GM10266 (cell line): ENCODE data around the gene MEIKIN.
"Not testable (repeated sequence)": the region's sequence is repeated elsewhere in the genome, so short reads cannot be mapped to it uniquely, and the experiment has no call there.

Experiments
- DNase-seq: peaks from one replicate; pipeline ENCODE4 v3.0.0; 2012; ENCODE audit errors: extremely low spot score
- TF ChIP-seq, protein P1 (sequence below): IDR thresholded peaks from 2 replicates; pipeline ENCODE4 v1.5.1; 2012; ENCODE audit warnings: mild to moderate bottlenecking, low read depth; ENCODE audit not compliant: control insufficient read depth, insufficient read depth; ENCODE audit errors: missing control alignments

Gene MEIKIN

DNA sequence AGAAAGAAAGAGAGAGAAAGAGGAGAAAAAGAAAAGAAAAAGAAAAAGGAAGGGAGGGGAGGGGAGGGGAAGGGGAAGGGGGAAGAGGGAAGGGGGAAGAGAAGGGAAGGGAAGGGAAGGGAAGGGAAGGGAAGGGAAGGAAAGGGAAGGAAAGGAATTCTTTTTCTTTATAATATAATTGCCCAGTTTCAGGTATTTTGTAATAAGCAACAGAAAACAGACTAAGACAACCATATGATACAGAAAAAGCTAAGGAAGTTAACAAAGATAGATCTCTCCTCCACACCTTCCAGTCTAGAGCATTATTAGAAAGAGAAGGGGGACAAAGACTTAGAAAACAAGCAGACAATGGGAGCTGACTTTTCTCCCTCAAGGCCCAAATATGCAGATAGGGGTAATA lies 31.0 kb downstream of the MEIKIN start:
- DNase-seq, result no peak
- TF ChIP-seq, protein P1, sequence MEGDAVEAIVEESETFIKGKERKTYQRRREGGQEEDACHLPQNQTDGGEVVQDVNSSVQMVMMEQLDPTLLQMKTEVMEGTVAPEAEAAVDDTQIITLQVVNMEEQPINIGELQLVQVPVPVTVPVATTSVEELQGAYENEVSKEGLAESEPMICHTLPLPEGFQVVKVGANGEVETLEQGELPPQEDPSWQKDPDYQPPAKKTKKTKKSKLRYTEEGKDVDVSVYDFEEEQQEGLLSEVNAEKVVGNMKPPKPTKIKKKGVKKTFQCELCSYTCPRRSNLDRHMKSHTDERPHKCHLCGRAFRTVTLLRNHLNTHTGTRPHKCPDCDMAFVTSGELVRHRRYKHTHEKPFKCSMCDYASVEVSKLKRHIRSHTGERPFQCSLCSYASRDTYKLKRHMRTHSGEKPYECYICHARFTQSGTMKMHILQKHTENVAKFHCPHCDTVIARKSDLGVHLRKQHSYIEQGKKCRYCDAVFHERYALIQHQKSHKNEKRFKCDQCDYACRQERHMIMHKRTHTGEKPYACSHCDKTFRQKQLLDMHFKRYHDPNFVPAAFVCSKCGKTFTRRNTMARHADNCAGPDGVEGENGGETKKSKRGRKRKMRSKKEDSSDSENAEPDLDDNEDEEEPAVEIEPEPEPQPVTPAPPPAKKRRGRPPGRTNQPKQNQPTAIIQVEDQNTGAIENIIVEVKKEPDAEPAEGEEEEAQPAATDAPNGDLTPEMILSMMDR, result no peak

DNA sequence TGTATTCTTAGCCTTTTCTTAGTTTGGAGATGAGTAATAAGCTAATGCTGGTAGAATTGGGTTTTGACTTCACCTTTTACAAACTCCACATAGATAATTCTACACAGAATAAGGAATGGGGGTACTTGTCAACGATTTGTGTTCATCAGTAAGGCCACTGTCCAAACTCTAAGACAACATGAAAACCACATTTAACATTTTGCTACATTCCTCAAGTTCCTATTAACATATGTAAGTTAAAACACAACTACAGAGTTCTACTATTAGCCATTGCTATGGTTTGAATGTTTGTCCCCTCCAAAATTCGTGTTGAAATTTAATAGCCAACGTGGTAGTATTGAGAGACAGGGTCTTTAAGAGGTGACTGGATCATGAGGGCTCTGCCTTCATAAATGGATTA lies 31.9 kb downstream of the MEIKIN start:
- DNase-seq, result no peak
- TF ChIP-seq, protein P1, result no peak

DNA sequence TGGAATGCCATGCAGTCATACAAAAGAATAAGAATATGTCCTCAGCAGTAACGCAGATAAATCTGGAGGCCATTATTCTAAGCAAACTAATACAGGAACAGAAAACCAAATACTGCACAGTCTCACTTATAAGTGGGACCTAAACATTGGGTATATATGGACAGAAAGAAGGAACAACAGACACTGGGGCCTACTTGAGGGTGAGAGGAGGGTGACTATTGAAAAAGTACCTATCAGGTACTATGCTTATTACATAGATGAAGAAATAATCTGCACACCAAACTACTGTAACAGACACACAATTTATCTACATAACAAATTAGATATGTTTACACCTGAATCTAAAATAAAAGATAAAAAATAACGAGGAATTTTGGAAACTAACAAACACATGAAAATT lies 38.8 kb downstream of the MEIKIN start:
- TF ChIP-seq, protein P1, result no peak

DNA sequence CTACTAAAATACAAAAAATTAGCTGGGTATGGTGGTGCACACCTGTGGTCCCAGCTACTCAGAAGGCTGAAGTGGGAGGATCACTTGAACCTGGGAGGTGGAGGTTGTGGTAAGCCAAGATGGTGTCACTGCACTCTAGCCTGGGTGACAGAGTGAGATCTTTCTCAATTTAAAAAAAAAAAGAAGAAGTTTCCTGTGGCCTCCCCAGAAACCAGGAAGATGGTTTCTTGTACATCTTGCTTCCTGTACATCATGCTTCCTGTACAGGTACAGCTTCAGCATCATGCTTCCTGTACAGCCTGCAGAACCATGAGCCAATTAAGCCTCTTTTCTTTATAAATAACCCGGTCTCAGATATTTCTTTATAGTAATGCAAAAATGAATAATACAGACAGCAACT lies 43.2 kb downstream of the MEIKIN start:
- not testable (repeated sequence) for DNase-seq

More for the DNA sequence above, 38.8 kb downstream of the MEIKIN start:
- no peak for DNase-seq

DNA sequence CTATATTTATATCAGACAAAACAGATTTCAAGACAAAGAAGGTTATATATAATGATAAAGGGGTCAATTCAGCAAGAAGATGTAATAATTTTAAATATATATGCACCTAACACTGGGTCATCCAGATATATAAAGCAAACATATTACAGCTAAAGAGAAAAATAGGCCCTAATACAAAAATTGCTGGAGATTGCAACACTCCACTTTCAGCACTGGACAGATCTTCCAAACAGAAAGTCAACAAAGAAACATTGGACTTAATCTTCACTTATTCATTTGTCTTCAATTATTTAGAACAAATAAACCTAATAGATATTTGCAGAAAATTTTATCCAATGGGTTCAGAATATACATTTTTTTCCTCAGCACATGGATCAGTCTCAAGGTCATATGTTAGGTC lies 45.8 kb downstream of the MEIKIN start:
- no peak for DNase-seq
- TF ChIP-seq, protein P1, result no peak

DNA sequence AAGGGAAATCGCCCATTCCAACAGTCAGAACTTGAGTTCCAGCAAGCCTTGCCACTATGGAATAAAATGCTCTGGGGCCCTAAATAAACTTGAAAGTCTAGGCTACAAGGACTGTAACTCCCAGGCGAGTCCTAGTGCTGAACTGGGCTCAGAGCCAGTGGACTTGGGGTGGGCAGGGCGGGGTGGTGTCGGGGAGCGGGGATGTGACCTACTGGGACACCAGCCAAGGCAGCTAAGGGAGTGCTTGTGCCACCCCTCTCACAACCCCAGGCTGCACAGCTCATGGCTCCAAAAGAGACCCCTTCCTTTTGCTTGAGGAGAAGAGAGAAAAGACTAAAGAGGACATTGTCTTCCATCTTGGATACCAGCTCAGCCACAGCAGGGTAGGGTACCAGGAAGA lies 61.5 kb downstream of the MEIKIN start:
- TF ChIP-seq, protein P1, result no peak
- DNase-seq, result no peak

DNA sequence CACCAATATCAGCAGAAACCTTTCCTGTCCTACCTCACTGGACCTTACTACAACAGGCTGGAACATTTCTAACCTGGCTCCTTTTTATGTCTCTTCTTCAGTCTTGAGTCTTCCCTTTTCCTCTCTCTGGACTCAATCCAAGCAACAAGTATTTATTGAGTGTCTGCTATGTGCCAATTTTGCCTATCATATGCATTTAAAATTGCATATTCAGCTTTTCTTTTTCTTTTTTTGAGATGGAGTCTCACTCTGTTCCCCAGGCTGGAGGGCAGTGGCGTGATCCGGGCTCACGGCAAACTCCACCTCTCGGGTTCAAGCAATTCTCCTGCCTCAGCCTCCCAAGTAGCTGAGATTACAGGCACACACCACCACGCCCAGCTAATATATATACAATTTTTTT lies 65.8 kb downstream of the MEIKIN start:
- DNase-seq, result no peak
- TF ChIP-seq, protein P1, result no peak

DNA sequence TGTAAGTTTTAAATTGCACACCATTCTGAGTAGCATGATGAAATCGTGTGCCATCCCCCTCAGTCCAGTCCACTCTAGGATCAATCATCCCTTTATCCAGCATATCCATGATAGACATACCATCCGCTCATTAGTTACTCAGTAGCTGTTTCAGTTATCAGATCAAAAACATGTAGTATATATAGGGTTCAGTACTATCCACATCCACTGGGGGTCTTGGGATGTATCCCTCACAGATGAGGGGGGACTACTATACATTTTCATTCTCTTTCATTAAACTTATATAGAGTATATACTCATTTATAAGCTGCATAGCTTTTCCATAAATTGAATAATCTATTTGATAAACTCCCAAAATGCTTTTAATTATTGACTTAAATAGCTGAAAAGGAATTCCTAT lies 67.6 kb downstream of the MEIKIN start:
- no peak for DNase-seq
- TF ChIP-seq, protein P1, result no peak

DNA sequence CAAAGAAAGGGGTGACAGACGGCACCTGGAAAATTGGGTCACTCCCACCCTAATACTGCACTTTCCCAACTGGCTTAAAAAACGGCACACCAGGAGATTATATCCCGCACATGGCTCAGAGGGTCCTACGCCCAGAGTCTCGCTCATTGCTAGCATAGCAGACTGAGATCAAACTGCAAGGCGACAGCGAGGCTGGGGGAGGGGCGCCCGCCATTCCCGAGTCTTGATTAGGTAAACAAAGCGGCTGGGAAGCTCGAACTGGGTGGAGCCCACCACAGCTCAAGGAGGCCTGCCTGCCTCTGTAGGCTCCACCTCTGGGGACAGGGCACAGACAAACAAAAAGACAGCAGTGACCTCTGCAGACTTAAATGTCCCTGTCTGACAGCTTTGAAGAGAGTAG lies 74.2 kb downstream of the MEIKIN start:
- not testable (repeated sequence) for DNase-seq
